Astrocyte (in vitro differentiated cells and primary cell): ENCODE measurements around the gene STAB2. TPM values are rescaled to one million over a fixed set of nuclear protein-coding genes. Genes with fewer than 3 reads are reported as not detected.

Experiments used
- DNase-seq: peaks from one replicate; pipeline ENCODE4 v3.0.0-alpha.2; 2010; ENCODE audit warnings: low read depth
- FAIRE-seq: peaks from 2 replicates; lab custom pipeline; 2011; peaks lifted over from hg19 to GRCh38; lab: Jason Lieb, UNC
- H2AFZ ChIP-seq: 2 replicates; pipeline ENCODE4 v1.6.0; 2012; ENCODE audit warnings: low read depth, low read length, inconsistent platforms
- H3K27ac ChIP-seq: 2 replicates; pipeline ENCODE4 v1.5.1; 2011; ENCODE audit warnings: low read depth, low read length, inconsistent platforms
- H3K27me3 ChIP-seq: 2 replicates; pipeline ENCODE4 v1.6.0; 2011; ENCODE audit warnings: low read length, inconsistent platforms; ENCODE audit not compliant: insufficient read depth
- H3K36me3 ChIP-seq: 2 replicates; pipeline ENCODE4 v1.5.1; 2011; ENCODE audit warnings: low read length, inconsistent platforms; ENCODE audit not compliant: insufficient read depth
- H3K4me1 ChIP-seq: 2 replicates; pipeline ENCODE4 v1.5.1; 2011; ENCODE audit warnings: low read length, inconsistent platforms; ENCODE audit not compliant: insufficient read depth
- H3K4me2 ChIP-seq: 2 replicates; pipeline ENCODE4 v1.6.0; 2012; ENCODE audit warnings: low read length, inconsistent platforms
- H3K4me3 ChIP-seq: 2 replicates; pipeline ENCODE4 v1.5.1; 2011; ENCODE audit warnings: low read depth, mild to moderate bottlenecking, low read length, inconsistent platforms; ENCODE audit not compliant: insufficient read depth
- H3K79me2 ChIP-seq: 2 replicates; pipeline ENCODE4 v1.6.0; 2012; ENCODE audit warnings: mild to moderate bottlenecking, low read length, inconsistent platforms; ENCODE audit not compliant: insufficient read depth
- H3K9ac ChIP-seq: 2 replicates; pipeline ENCODE4 v1.6.0; 2012; ENCODE audit warnings: mild to moderate bottlenecking, low read length, inconsistent platforms
- H3K9me3 ChIP-seq: 2 replicates; pipeline ENCODE4 v1.5.1; 2012; ENCODE audit warnings: low read depth, mild to moderate bottlenecking, low read length, inconsistent platforms; ENCODE audit not compliant: insufficient read depth
- H4K20me1 ChIP-seq: 2 replicates; pipeline ENCODE4 v1.6.0; 2012; ENCODE audit warnings: low read length, inconsistent platforms; ENCODE audit not compliant: insufficient read depth
- H3K27ac Mint-ChIP-seq: one replicate; pipeline ENCODE4 v1.8.0; 2021; ENCODE audit warnings: mild to moderate bottlenecking, mixed read lengths; ENCODE audit not compliant: unreplicated experiment
- H3K27me3 Mint-ChIP-seq: one replicate; pipeline ENCODE4 v1.8.0; 2021; ENCODE audit warnings: low read depth, mixed read lengths; ENCODE audit not compliant: unreplicated experiment
- H3K36me3 Mint-ChIP-seq: one replicate; pipeline ENCODE4 v1.8.0; 2021; ENCODE audit warnings: low read depth, mixed read lengths; ENCODE audit not compliant: unreplicated experiment
- H3K4me1 Mint-ChIP-seq: one replicate; pipeline ENCODE4 v1.8.0; 2021; ENCODE audit warnings: low read depth, mixed read lengths; ENCODE audit not compliant: unreplicated experiment
- H3K4me3 Mint-ChIP-seq: one replicate; pipeline ENCODE4 v1.8.0; 2021; ENCODE audit warnings: mild to moderate bottlenecking, moderate library complexity, mixed read lengths; ENCODE audit not compliant: unreplicated experiment
- H3K9me3 Mint-ChIP-seq: one replicate; pipeline ENCODE4 v1.8.0; 2021; ENCODE audit warnings: mild to moderate bottlenecking, mixed read lengths; ENCODE audit not compliant: unreplicated experiment
- CTCF ChIP-seq: IDR thresholded peaks from 2 replicates; pipeline ENCODE4 v1.5.1; 2011; ENCODE audit warnings: low read depth, mild to moderate bottlenecking, inconsistent platforms, low read length, moderate library complexity; ENCODE audit not compliant: insufficient read depth
- EZH2 ChIP-seq: IDR thresholded peaks from 2 replicates; pipeline ENCODE4 v1.6.1; 2012; ENCODE audit warnings: mild to moderate bottlenecking, low read length, inconsistent platforms; ENCODE audit not compliant: insufficient read depth
- total RNA-seq: library from RNA; stranded (reverse); gene quantifications from 2 replicates; pipeline ENCODE4 v1.2.1, GENCODE V29; 2021

The STAB2 gene
- total RNA-seq, 1 donor from 2014 or later: not detected

GRCh38 chr12:103623716-103624115 lies 36.6 kb downstream of the STAB2 start:
- H3K36me3 Mint-ChIP-seq: no peaks in the 10 kb centered on the region
- no peak overlapping the region for H3K4me2 ChIP-seq
- no peaks in the 10 kb centered on the region for H3K36me3 ChIP-seq
- FAIRE-seq: no peak
- H3K9me3 Mint-ChIP-seq: peaks cover 3% of the 10 kb centered on the region
- no peak overlapping the region for H2AFZ ChIP-seq
- H3K4me3 Mint-ChIP-seq: no peak overlapping the region
- no peak overlapping the region for H3K9ac ChIP-seq
- H3K4me3 ChIP-seq: no peak overlapping the region
- no peaks in the 10 kb centered on the region for H3K4me1 ChIP-seq
- H4K20me1 ChIP-seq: no peaks in the 10 kb centered on the region
- no peak overlapping the region for H3K27ac Mint-ChIP-seq
- H3K9me3 ChIP-seq: no peaks in the 10 kb centered on the region
- DNase-seq: no peak
- H3K27ac ChIP-seq: no peak overlapping the region
- H3K27me3 Mint-ChIP-seq: peaks cover 11% of the 10 kb centered on the region
- H3K79me2 ChIP-seq: no peaks in the 10 kb centered on the region
- H3K27me3 ChIP-seq: no peaks in the 10 kb centered on the region
- no peak for TF ChIP-seq CTCF
- TF ChIP-seq EZH2: no peak
- H3K4me1 Mint-ChIP-seq: no peaks in the 10 kb centered on the region

- Histone ChIP-seq H3K27me3 (no peaks in the 10 kb centered on the region), H3K9ac (no peak overlapping the region), H2AFZ (no peak overlapping the region), H3K27ac (no peak overlapping the region), H3K4me3 (no peak overlapping the region), H3K4me1 (no peaks in the 10 kb centered on the region), H3K4me2 (no peak overlapping the region), H4K20me1 (no peaks in the 10 kb centered on the region), H3K36me3 (no peaks in the 10 kb centered on the region), H3K79me2 (no peaks in the 10 kb centered on the region), H3K9me3 (no peaks in the 10 kb centered on the region)
- no peaks in the 10 kb centered on the region for H3K4me1 Mint-ChIP-seq
- H3K4me3 Mint-ChIP-seq: no peak overlapping the region
- DNase-seq: no peak
- peaks cover 8% of the 10 kb centered on the region for H3K27me3 Mint-ChIP-seq
- FAIRE-seq: no peak
- H3K9me3 Mint-ChIP-seq: peaks cover 3% of the 10 kb centered on the region
- TF ChIP-seq EZH2 (no peak), CTCF (peak; percentile 30)
- H3K27ac Mint-ChIP-seq: no peak overlapping the region
- H3K36me3 Mint-ChIP-seq: no peaks in the 10 kb centered on the region
Observed at GRCh38 chr12:103626498-103626897, 39.4 kb downstream of the STAB2 start.

GRCh38 chr12:103627189-103627855 lies 40.2 kb downstream of the STAB2 start:
- Histone ChIP-seq H3K9ac (no peak overlapping the region), H3K9me3 (no peaks in the 10 kb centered on the region), H3K4me2 (no peak overlapping the region), H3K4me1 (no peaks in the 10 kb centered on the region), H2AFZ (no peak overlapping the region), H3K36me3 (no peaks in the 10 kb centered on the region), H3K27me3 (no peaks in the 10 kb centered on the region), H4K20me1 (no peaks in the 10 kb centered on the region), H3K27ac (no peak overlapping the region), H3K4me3 (no peak overlapping the region), H3K79me2 (no peaks in the 10 kb centered on the region)
- H3K27me3 Mint-ChIP-seq: peaks cover 8% of the 10 kb centered on the region
- H3K4me3 Mint-ChIP-seq: no peak overlapping the region
- FAIRE-seq (no peak), DNase-seq (no peak)
- H3K9me3 Mint-ChIP-seq: peaks cover 5% of the 10 kb centered on the region
- no peaks in the 10 kb centered on the region for H3K4me1 Mint-ChIP-seq
- H3K36me3 Mint-ChIP-seq: no peaks in the 10 kb centered on the region
- TF ChIP-seq EZH2: no peak
- no peak for TF ChIP-seq CTCF
- no peak overlapping the region for H3K27ac Mint-ChIP-seq
